Transverse colon (tissue), 4 donors: ENCODE measurements around the gene RING1. TPM values are rescaled to one million over a fixed set of nuclear protein-coding genes. Genes with fewer than 3 reads are reported as not detected.

Source experiments
- DNase-seq: peaks from one replicate; pipeline ENCODE4 v3.0.0-alpha.2; 2019
- H3K27ac ChIP-seq, 4 donors: fragments of 200-600 bp; sonication (generic); 2 replicates each; pipeline ENCODE4 v1.5.1; 2016 to 2018; ENCODE audit warnings: inconsistent platforms in 4 of 4
- H3K27me3 ChIP-seq: fragments of 200-600 bp; sonication (generic); 2 replicates; pipeline ENCODE4 v1.5.1; 2017; ENCODE audit warnings: inconsistent platforms
- H3K36me3 ChIP-seq, 4 donors: fragments of 200-600 bp; sonication (generic); 2 replicates each; pipeline ENCODE4 v1.5.1; 2017 to 2019; ENCODE audit warnings: inconsistent platforms in 4 of 4
- H3K4me1 ChIP-seq, 4 donors: fragments of 200-600 bp; sonication (generic); 2 replicates each; pipeline ENCODE4 v1.5.1; 2017 to 2020; ENCODE audit warnings: inconsistent platforms in 4 of 4
- H3K4me3 ChIP-seq, 4 donors: fragments of 200-600 bp; sonication (generic); 1 replicate in 1 of 4; 2 replicates in 3 of 4; pipeline versions ENCODE4 v1.5.1 to v1.6.1; 2017 to 2019; ENCODE audit warnings: inconsistent platforms in 4 of 4
- H3K9me3 ChIP-seq, 2 donors: fragments of 200-600 bp; sonication (generic); 2 replicates each; pipeline ENCODE4 v1.5.1; 2017 to 2019; ENCODE audit warnings: inconsistent platforms in 2 of 2
- EP300 ChIP-seq: sonication (generic); formaldehyde crosslinking; IDR thresholded peaks from one replicate; pipeline ENCODE4 v1.6.1; 2017; ENCODE audit warnings: antibody characterized with exemption, low read depth
- POLR2A ChIP-seq: fragments of 450-650 bp; IDR thresholded peaks from one replicate; pipeline ENCODE4 v1.6.1; 2016; ENCODE audit warnings: antibody characterized with exemption, mild to moderate bottlenecking, moderate library complexity
- POLR2AphosphoS5 ChIP-seq, 3 donors: sonication (generic); formaldehyde crosslinking; IDR thresholded peaks; one replicate each; pipeline ENCODE4 v1.6.1; 2016; ENCODE audit warnings: antibody characterized with exemption in 3 of 3
- WGBS, 2 donors: methylation state at CpG; one replicate each; pipeline ENCODE4 v1.1.5; 2018; ENCODE audit warnings: low coverage in 1 of 2; 5-methylcytosine and 5-hydroxymethylcytosine counted together
- in situ Hi-C, 4 donors: fragments of 200-750 bp; cut with MboI; loops; one replicate each; pipeline versions ENCODE4 v1.15.0 to v1.15.1; 2017; ENCODE audit warnings: low sequenced_read_pairs in 3 of 4, low pct_ligation_motif_present in 1 of 4, low pct_unique_long_range_greater_than_20kb in 1 of 4
- intact Hi-C: fragments of 100-400 bp; cut with DNase I; formaldehyde crosslinking; loops from one replicate; pipeline ENCODE4 v1.15.1; 2023; ENCODE audit warnings: low total_unique reads
- total RNA-seq, 4 donors: library from RNA; depleted of rRNA; stranded (reverse); fragments of >200 nt; gene quantifications; one replicate each; pipeline ENCODE4 v1.1.0, GENCODE V29; 2016
- TF ChIP-seq, protein P1 (sequence below), 5 experiments: fragments of 200-600 bp in 3 of 5; fragments of 450-650 bp in 2 of 5; sonication (generic) in 3 of 5; IDR thresholded peaks; 1 replicate in 2 of 5; 2 replicates in 3 of 5; pipeline ENCODE4 v1.5.1; 2016 to 2017; ENCODE audit warnings: antibody characterized with exemption in 5 of 5, inconsistent platforms in 3 of 5, mild to moderate bottlenecking in 2 of 5, moderate library complexity in 1 of 5

Gene RING1
- total RNA-seq, 4 donors from 2014 or later: 10.8 to 29.9 (median 19.9) TPM

DNA sequence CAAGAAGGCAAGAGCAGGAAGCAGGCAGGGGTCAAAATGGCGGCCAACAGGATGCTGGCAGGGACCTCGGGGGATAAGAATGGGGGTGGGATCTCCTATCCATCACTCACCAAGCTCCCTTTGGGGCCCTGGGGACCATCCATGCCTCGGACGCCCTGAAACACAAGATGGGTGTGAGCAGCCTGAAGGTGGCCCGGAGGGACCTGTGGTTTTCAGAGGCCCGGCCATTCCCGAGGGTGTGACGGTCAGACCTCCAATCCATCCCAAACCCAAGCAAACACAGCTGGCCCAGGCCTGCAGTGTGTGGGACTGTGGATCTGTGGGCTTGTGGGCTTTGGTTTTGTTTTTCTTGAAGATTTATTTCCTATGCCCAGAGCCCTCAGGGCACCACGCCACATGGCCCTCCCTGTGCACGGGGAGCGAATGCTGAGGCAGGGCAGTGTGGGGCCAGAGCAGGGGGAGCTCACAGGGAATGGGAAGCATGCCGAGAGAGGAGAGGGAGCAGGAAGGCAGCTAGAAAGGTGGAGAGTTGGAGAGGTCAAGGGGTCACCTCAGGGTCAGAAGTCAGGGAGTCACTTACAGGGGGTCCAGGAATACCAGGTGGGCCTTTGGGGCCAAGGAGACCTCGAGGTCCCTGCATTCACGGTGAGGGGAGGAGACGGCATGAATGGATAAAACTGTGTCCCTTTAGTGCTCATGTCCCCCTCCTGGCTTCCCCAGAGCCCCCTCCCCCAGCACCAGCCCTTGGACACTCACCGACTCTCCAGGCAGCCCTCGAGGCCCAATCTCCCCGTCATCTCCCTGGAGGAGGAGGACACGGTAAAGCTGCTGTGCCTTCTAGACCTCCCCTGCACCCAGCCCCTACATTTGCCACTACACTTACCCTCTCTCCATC lies 30.5 kb upstream of the RING1 start:
- in situ Hi-C loops: no loop called here

DNA sequence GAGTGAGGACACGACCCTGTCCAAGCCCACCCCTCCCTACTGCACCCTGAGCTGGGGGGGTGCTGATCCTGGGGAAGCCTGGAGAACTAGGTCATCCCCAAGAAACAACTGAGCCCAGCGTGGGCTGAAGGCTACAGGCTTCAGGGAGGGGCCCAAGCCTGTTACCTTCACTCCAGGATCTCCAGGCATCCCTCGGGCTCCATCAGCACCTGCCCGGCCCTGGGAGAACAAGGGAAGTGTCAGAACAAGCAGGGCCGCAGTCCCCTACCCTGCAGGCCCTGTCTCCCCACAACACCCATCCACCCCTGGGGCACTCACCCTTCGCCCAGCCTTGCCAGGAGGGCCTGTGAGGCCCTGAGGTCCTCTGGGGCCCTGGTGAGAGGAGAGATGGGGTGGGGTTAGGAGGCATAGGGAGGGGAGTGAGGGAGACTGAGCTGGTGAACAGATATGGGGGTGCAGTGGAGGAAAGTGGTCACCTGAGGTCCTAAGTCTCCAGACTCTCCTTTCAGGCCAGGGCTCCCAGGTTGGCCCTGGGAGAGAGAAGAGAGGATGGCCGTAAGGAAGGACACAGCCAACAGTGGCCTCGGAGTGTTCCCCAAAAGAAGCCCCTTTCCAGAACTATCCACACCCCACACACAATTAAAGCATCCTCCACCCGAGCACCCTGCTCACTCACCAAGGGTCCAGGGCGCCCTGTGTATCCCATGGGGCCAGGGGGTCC lies 29.4 kb upstream of the RING1 start:
- Histone ChIP-seq H3K27me3 (no peaks in the 10 kb centered on the region), H3K4me1 (peaks cover 0 to 3% (median 0%) of the 10 kb centered on the region in 4 donors), H3K36me3 (no peaks in the 10 kb centered on the region), H3K4me3 (no peak overlapping the region), H3K27ac (no peak overlapping the region), H3K9me3 (no peaks in the 10 kb centered on the region)
- TF ChIP-seq, protein P1, sequence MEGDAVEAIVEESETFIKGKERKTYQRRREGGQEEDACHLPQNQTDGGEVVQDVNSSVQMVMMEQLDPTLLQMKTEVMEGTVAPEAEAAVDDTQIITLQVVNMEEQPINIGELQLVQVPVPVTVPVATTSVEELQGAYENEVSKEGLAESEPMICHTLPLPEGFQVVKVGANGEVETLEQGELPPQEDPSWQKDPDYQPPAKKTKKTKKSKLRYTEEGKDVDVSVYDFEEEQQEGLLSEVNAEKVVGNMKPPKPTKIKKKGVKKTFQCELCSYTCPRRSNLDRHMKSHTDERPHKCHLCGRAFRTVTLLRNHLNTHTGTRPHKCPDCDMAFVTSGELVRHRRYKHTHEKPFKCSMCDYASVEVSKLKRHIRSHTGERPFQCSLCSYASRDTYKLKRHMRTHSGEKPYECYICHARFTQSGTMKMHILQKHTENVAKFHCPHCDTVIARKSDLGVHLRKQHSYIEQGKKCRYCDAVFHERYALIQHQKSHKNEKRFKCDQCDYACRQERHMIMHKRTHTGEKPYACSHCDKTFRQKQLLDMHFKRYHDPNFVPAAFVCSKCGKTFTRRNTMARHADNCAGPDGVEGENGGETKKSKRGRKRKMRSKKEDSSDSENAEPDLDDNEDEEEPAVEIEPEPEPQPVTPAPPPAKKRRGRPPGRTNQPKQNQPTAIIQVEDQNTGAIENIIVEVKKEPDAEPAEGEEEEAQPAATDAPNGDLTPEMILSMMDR (IDR thresholded peaks at IDR 0.05): no peak
- no peak for TF ChIP-seq EP300
- WGBS, 2 donors: 74% methylated on average over 6 of the region's 10 CpGs; no CpG with 5 or more reads in 1 of the 2 donors
- intact Hi-C loops (no loop called here), in situ Hi-C loops (no loop called here)
- DNase-seq: no peak

More for the DNA sequence above, 30.5 kb upstream of the RING1 start:
- H3K36me3 ChIP-seq: no peaks in the 10 kb centered on the region
- peaks cover 1% of the 10 kb centered on the region for H3K27me3 ChIP-seq
- TF ChIP-seq POLR2AphosphoS5 (IDR thresholded peaks at IDR 0.05): no peak
- no peak for TF ChIP-seq POLR2A
- no peak for TF ChIP-seq EP300
- TF ChIP-seq, protein P1 (IDR thresholded peaks at IDR 0.05): no peak
- 81 to 94% methylated on average over 3 to 19 of the region's 19 CpGs for WGBS, 2 donors
- H3K27ac ChIP-seq: no peak overlapping the region
- intact Hi-C loops: no loop called here
- no peaks in the 10 kb centered on the region for H3K4me1 ChIP-seq
- no peaks in the 10 kb centered on the region for H3K9me3 ChIP-seq
- H3K4me3 ChIP-seq: no peak overlapping the region
- no peak for DNase-seq

DNA sequence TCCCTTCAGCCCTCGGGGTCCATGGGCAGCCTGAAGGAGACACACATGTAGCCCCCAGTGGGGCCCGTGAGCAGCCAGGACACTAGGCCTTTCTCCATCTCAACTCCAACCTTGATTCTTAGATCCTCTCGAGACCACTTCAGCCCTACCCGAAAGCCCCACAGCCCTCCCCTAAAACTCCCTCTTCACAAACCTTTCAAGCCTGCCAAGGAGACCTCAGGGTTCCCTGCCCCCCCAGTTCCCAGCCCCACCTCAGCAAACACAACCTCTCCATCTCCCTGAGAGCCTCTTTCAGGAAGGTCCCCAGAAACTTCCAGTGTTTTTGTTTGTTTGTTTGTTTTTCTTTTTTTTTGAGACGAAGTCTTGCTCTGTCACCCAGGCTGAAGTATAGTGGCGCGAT lies 27.2 kb upstream of the RING1 start:
- H3K36me3 ChIP-seq: no peaks in the 10 kb centered on the region
- no peak for TF ChIP-seq POLR2A
- TF ChIP-seq POLR2AphosphoS5 (IDR thresholded peaks at IDR 0.05): no peak
- TF ChIP-seq, protein P1 (IDR thresholded peaks at IDR 0.05): no peak
- no peak for TF ChIP-seq EP300
- peaks cover 0 to 3% (median 0%) of the 10 kb centered on the region in 4 donors for H3K4me1 ChIP-seq
- no peak overlapping the region for H3K4me3 ChIP-seq
- in situ Hi-C loops (no loop called here), intact Hi-C loops (no loop called here)
- WGBS, 2 donors: 89 to 92% methylated on average over 4 to 7 of the region's 7 CpGs
- H3K9me3 ChIP-seq: no peaks in the 10 kb centered on the region
- DNase-seq: no peak
- no peak overlapping the region for H3K27ac ChIP-seq
- H3K27me3 ChIP-seq: no peaks in the 10 kb centered on the region

DNA sequence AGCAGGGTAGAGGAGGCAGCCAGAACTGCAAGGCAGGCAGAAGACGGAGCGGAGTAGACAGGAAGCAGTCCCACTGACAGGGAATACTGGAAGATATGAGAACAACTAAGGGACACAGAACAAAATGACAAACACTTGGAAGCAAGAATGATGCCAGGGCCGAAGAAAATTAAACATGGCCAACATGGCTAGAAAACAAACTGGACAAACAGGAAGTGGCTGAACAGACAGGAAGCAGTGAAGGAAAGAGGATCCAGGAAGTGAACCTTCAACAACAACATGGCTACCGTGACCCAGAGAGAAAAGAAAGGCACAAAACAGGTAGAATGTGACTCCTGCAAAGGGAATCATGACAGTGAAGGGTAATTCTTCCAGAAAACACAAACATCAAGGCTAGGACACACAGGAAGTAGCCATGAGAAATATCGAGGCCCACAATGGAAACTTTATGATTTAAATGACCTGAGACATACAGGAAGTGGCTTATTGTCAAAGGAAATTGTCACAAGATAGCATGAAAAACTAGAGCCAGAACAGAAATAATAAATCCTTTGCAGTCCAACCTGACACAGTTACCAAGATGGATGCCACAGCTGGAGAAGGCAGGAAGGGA lies 25.1 kb upstream of the RING1 start:
- no peak overlapping the region for H3K27ac ChIP-seq

More for the DNA sequence above, 25.1 kb upstream of the RING1 start:
- 58 to 73% methylated on average over 4 to 5 of the region's 5 CpGs for WGBS, 2 donors
- no peaks in the 10 kb centered on the region for H3K36me3 ChIP-seq
- no peak overlapping the region for H3K4me3 ChIP-seq
- in situ Hi-C loops (no loop called here), intact Hi-C loops (no loop called here)
- no peaks in the 10 kb centered on the region for H3K9me3 ChIP-seq
- TF ChIP-seq POLR2A (no peak), POLR2AphosphoS5 (IDR thresholded peaks at IDR 0.05) (no peak), EP300 (no peak)
- TF ChIP-seq, protein P1 (IDR thresholded peaks at IDR 0.05): no peak
- H3K4me1 ChIP-seq: peaks cover 0 to 3% (median 0%) of the 10 kb centered on the region in 4 donors
- no peaks in the 10 kb centered on the region for H3K27me3 ChIP-seq
- DNase-seq: no peak
